Activated naive CD4-positive, alpha-beta T cell treated with anti-CD3 and anti-CD28 coated beads, Interleukin-2, amount 50 U/mL, for 24 hours (primary cell): ENCODE results near the gene CCDC71L.

Source experiments
- H3K27ac Mint-ChIP-seq: one replicate; pipeline ENCODE4 v1.8.0; 2021; ENCODE audit warnings: mild to moderate bottlenecking, mixed read lengths
- H3K27me3 Mint-ChIP-seq: one replicate; pipeline ENCODE4 v1.8.0; 2021; ENCODE audit warnings: mixed read lengths
- H3K36me3 Mint-ChIP-seq: one replicate; pipeline ENCODE4 v1.8.0; 2021; ENCODE audit warnings: mixed read lengths
- H3K4me1 Mint-ChIP-seq: one replicate; pipeline ENCODE4 v1.8.0; 2021; ENCODE audit warnings: mixed read lengths
- H3K4me3 Mint-ChIP-seq: one replicate; pipeline ENCODE4 v1.8.0; 2021; ENCODE audit warnings: mild to moderate bottlenecking, mixed read lengths
- H3K9me3 Mint-ChIP-seq: one replicate; pipeline ENCODE4 v1.8.0; 2021; ENCODE audit warnings: mixed read lengths

The CCDC71L gene

DNA sequence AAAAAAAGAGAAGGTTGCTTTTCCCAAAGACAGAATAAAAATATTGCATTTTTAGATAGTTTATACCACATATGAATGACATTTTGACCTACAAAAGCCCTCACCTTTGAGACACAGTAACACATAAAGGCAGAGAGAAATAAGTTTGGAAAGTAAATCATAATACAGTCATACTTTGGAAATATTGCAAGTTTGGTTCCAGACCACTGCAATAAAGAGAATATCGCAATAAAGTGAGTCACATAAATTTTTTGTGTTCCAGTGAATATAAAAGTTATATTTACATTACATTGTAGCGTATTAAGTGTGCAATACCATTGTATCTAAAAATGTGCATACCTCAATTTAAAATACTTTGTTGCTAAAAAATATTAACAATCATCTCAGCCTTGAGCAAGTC is 40.3 kb downstream of the CCDC71L start:
- no peaks in the 10 kb centered on the region for H3K36me3 Mint-ChIP-seq
- H3K27me3 Mint-ChIP-seq = peaks cover 4% of the 10 kb centered on the region

GRCh38 chr7:106620034-106620433 is 40.9 kb downstream of the CCDC71L start:
- no peaks in the 10 kb centered on the region for H3K36me3 Mint-ChIP-seq
- no peaks in the 10 kb centered on the region for H3K4me1 Mint-ChIP-seq
- H3K27ac Mint-ChIP-seq = no peak overlapping the region
- H3K9me3 Mint-ChIP-seq = no peaks in the 10 kb centered on the region
- peaks cover 4% of the 10 kb centered on the region for H3K27me3 Mint-ChIP-seq
- no peak overlapping the region for H3K4me3 Mint-ChIP-seq

More for the DNA sequence above, 40.3 kb downstream of the CCDC71L start:
- H3K9me3 Mint-ChIP-seq = no peaks in the 10 kb centered on the region
- H3K4me3 Mint-ChIP-seq = no peak overlapping the region
- H3K27ac Mint-ChIP-seq = no peak overlapping the region
- H3K4me1 Mint-ChIP-seq = no peaks in the 10 kb centered on the region

- Mint-ChIP-seq H3K4me1 (no peaks in the 10 kb centered on the region), H3K27ac (no peak overlapping the region), H3K9me3 (no peaks in the 10 kb centered on the region), H3K27me3 (peaks cover 4% of the 10 kb centered on the region), H3K36me3 (no peaks in the 10 kb centered on the region), H3K4me3 (no peak overlapping the region)
These were observed 41.7 kb downstream of the CCDC71L start for GRCh38 chr7:106619213-106619612.

- H3K9me3 Mint-ChIP-seq = no peaks in the 10 kb centered on the region
- no peak overlapping the region for H3K4me3 Mint-ChIP-seq
- H3K36me3 Mint-ChIP-seq = no peaks in the 10 kb centered on the region
- H3K27ac Mint-ChIP-seq = no peak overlapping the region
- no peaks in the 10 kb centered on the region for H3K4me1 Mint-ChIP-seq
- peaks cover 4% of the 10 kb centered on the region for H3K27me3 Mint-ChIP-seq
These were observed 42.5 kb downstream of the CCDC71L start for GRCh38 chr7:106618480-106618879.

- no peaks in the 10 kb centered on the region for H3K36me3 Mint-ChIP-seq
These were observed 43.1 kb downstream of the CCDC71L start for GRCh38 chr7:106617860-106618259.

GRCh38 chr7:106616708-106617051 is 44.3 kb downstream of the CCDC71L start:
- Mint-ChIP-seq H3K36me3 (no peaks in the 10 kb centered on the region), H3K9me3 (no peaks in the 10 kb centered on the region), H3K27ac (no peak overlapping the region), H3K4me3 (no peak overlapping the region), H3K27me3 (peaks cover 2% of the 10 kb centered on the region), H3K4me1 (no peaks in the 10 kb centered on the region)

More at GRCh38 chr7:106617860-106618259, 43.1 kb downstream of the CCDC71L start:
- Mint-ChIP-seq H3K27me3 (peaks cover 2% of the 10 kb centered on the region), H3K4me3 (no peak overlapping the region), H3K9me3 (no peaks in the 10 kb centered on the region), H3K4me1 (no peaks in the 10 kb centered on the region), H3K27ac (no peak overlapping the region)

GRCh38 chr7:106615808-106616707 is 44.9 kb downstream of the CCDC71L start:
- H3K4me3 Mint-ChIP-seq = no peak overlapping the region
- H3K27me3 Mint-ChIP-seq = peaks cover 2% of the 10 kb centered on the region
- H3K9me3 Mint-ChIP-seq = no peaks in the 10 kb centered on the region
- no peaks in the 10 kb centered on the region for H3K4me1 Mint-ChIP-seq
- no peaks in the 10 kb centered on the region for H3K36me3 Mint-ChIP-seq
- no peak overlapping the region for H3K27ac Mint-ChIP-seq

DNA sequence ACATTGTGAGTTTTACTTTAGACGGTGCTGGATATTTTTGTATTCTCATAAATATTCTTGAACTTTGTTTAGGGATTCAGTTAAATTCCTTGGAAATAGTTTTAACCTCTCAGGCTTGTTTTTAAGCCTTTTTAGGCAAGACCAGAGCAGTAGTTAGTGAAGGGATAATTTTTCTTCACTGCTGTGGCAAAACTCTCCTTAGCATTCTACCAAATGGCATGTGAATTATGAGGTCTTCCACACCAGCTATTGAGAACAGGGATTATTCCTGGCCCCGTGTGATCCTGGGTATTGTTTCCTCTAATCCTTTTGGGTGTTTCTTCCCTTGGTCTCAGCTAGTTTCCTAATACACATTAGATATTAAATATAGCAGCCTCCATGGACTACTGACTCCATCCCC is 46.2 kb downstream of the CCDC71L start:
- no peak overlapping the region for H3K4me3 Mint-ChIP-seq
- H3K4me1 Mint-ChIP-seq = no peaks in the 10 kb centered on the region
- no peak overlapping the region for H3K27ac Mint-ChIP-seq
- no peaks in the 10 kb centered on the region for H3K9me3 Mint-ChIP-seq
- H3K36me3 Mint-ChIP-seq = no peaks in the 10 kb centered on the region
- peaks cover 2% of the 10 kb centered on the region for H3K27me3 Mint-ChIP-seq

DNA sequence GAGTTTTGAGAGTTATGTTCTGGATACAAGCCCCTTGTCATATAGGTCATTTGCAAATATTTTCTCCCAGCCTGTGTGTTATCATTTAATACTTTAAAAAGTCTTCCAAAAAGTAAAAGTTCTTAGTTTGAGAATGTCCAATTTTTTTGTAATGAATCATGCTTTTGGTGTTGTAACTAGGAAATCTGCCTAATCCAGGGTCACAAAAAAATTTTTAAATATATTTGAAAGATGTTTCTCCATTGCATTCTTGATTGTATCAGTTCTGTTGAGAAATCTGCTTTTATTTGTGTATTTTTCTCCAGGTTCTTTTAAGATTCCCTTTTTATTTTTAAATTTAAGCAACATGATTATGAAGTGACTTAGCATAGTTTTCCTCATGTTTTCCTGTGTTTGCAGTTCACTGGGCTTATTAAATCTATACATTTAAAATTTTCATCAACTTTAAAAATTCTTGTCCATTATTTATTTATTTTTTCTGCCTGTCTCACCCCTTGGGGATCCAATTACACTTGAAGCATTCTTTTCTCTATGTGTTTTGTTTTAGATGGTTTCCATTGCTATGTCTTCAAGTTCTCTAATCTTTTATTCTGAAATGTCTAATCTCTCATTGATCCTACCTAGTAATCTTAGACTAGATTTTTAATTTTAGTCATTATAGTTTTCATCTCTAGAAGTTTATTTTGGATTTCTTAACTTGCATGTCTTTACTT is 47.0 kb downstream of the CCDC71L start:
- H3K27ac Mint-ChIP-seq = no peak overlapping the region
- H3K9me3 Mint-ChIP-seq = no peaks in the 10 kb centered on the region
- no peaks in the 10 kb centered on the region for H3K36me3 Mint-ChIP-seq

GRCh38 chr7:106613279-106613678 is 47.7 kb downstream of the CCDC71L start:
- no peaks in the 10 kb centered on the region for H3K36me3 Mint-ChIP-seq
- no peak overlapping the region for H3K4me3 Mint-ChIP-seq
- H3K9me3 Mint-ChIP-seq = no peaks in the 10 kb centered on the region
- no peaks in the 10 kb centered on the region for H3K27me3 Mint-ChIP-seq
- no peak overlapping the region for H3K27ac Mint-ChIP-seq
- no peaks in the 10 kb centered on the region for H3K4me1 Mint-ChIP-seq

More for the DNA sequence above, 47.0 kb downstream of the CCDC71L start:
- Mint-ChIP-seq H3K4me1 (no peaks in the 10 kb centered on the region), H3K27me3 (peaks cover under 1% of the 10 kb centered on the region), H3K4me3 (no peak overlapping the region)

- Mint-ChIP-seq H3K4me3 (no peak overlapping the region), H3K4me1 (no peaks in the 10 kb centered on the region), H3K27ac (no peak overlapping the region), H3K36me3 (no peaks in the 10 kb centered on the region), H3K27me3 (no peaks in the 10 kb centered on the region), H3K9me3 (no peaks in the 10 kb centered on the region)
These were observed 48.5 kb downstream of the CCDC71L start for GRCh38 chr7:106612432-106612831.

DNA sequence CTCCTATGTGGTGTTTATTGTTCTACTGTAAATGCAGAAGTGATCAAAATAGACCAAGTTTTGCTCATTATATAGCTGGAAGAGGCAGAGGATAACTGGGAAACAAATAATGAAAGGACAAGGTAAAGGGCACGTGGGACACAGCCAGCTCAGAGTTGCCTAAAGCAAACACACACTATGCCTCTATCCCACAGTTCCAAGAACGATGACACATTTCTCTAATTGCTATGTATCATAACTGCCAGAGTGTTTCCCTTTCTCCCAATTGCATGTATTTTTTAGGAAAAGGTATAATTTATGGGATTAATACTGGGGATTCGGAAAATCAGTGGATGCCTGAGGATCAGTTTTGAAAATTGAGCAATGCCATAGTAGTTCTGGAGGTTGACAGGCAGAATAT is 49.0 kb downstream of the CCDC71L start:
- Mint-ChIP-seq H3K4me1 (no peaks in the 10 kb centered on the region), H3K4me3 (no peak overlapping the region), H3K27ac (no peak overlapping the region), H3K36me3 (no peaks in the 10 kb centered on the region), H3K9me3 (no peaks in the 10 kb centered on the region), H3K27me3 (no peaks in the 10 kb centered on the region)

DNA sequence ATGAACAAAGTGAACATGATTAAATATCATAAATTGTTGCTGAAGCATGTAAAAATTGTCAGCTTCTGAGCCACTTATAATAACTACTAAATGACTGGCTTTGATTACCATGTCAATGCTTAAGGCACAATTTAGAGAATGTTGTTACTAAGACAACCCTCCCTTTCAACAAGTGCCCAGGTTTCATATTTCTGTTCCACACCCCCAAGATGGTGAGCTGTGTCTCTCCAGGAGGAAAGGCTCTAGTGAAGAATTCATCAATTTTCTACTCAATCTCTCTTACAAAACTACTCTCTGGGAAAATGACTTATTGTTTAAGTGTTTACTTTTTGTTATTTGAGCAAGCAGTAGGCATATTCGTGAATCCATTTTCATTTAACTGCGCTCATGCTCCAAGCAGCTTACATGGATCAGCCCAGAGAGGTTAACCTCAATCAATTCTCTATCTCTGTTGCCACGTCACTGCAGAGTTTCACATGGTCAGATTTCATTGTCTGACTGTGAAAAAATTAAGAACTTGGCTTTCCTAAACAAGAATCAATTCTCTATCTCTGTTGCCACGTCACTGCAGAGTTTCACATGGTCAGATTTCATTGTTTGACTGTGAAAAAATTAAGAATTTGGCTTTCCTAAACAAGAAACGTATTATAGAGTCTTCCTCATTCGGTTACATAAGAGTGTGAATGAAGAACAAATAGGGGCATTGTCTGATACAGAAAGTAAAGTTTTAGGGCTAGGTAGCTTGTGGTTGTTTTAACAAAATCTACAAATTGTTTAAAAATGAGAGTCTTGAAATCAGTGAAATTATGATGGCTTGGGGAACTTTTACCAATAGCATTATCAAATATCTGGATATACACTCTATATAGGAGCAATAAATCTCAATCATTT is 49.7 kb downstream of the CCDC71L start:
- H3K4me3 Mint-ChIP-seq = no peak overlapping the region
- H3K27ac Mint-ChIP-seq = no peak overlapping the region
- H3K36me3 Mint-ChIP-seq = no peaks in the 10 kb centered on the region
- H3K9me3 Mint-ChIP-seq = no peaks in the 10 kb centered on the region
- no peaks in the 10 kb centered on the region for H3K27me3 Mint-ChIP-seq
- no peaks in the 10 kb centered on the region for H3K4me1 Mint-ChIP-seq

DNA sequence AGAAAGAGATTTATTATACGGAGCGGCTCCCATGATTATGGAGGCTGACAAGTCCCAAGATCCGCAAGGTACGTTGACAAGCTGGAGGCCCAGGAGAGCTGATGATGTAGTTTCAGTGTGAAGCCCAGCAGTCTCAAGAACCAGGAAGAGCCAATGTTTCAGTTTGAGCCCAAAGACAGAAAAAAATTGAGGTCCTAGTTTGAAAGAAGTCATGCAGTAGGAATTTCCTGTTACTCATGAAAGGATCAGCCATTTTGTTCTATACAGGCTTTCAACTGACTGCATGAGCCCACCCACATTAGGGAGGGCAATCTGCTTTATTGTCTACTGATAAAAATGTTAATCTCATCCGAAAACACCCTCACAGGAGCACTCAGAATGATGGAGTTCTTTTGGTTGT is 51.5 kb downstream of the CCDC71L start:
- Mint-ChIP-seq H3K9me3 (no peaks in the 10 kb centered on the region), H3K36me3 (no peaks in the 10 kb centered on the region), H3K27me3 (no peaks in the 10 kb centered on the region), H3K4me3 (no peak overlapping the region), H3K4me1 (no peaks in the 10 kb centered on the region), H3K27ac (no peak overlapping the region)

DNA sequence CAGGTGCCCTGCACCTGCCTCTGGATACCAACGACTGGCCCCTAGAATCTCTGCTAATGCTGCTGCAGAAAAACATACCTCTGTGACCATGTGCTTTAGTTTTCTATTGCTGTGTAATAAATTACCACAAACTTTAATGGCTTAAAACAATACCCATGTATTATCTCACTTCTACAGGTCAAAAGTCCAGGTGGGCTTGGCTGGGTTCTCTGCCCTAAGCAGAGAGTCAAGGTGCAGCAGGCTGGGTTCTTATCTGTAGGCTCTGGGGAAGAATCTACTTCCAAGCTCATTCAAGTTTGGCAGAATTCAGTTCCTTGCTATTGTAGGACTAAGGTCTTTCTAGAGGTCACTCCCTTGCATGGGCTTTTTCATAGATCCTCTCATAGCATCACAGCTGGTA is 52.3 kb downstream of the CCDC71L start:
- no peak overlapping the region for H3K27ac Mint-ChIP-seq
- no peak overlapping the region for H3K4me3 Mint-ChIP-seq
- H3K4me1 Mint-ChIP-seq = no peaks in the 10 kb centered on the region
- no peaks in the 10 kb centered on the region for H3K36me3 Mint-ChIP-seq
- H3K9me3 Mint-ChIP-seq = no peaks in the 10 kb centered on the region
- H3K27me3 Mint-ChIP-seq = no peaks in the 10 kb centered on the region
